Testis (tissue), 3 donors: ENCODE results near the gene HES5. TPM values are rescaled to one million over a fixed set of nuclear protein-coding genes. Genes with fewer than 3 reads are reported as not detected.

Experiments
- DNase-seq: peaks from one replicate; pipeline ENCODE4 v3.0.0-alpha.2; 2019
- H3K27ac ChIP-seq, 2 donors: fragments of 200-600 bp; sonication (generic); one replicate each; pipeline ENCODE4 v1.5.1; 2019
- H3K27me3 ChIP-seq: fragments of 200-600 bp; sonication (generic); one replicate; pipeline ENCODE4 v1.5.1; 2019
- H3K36me3 ChIP-seq: fragments of 200-600 bp; sonication (generic); one replicate; pipeline ENCODE4 v1.5.1; 2017; ENCODE audit warnings: low read depth; ENCODE audit errors: missing control alignments
- H3K4me1 ChIP-seq: fragments of 200-600 bp; sonication (generic); one replicate; pipeline ENCODE4 v1.5.1; 2019
- H3K4me3 ChIP-seq, 2 donors: fragments of 200-600 bp; sonication (generic); one replicate each; pipeline ENCODE4 v1.5.1; 2017 to 2019
- H3K9me3 ChIP-seq: fragments of 200-600 bp; sonication (generic); one replicate; pipeline ENCODE4 v1.5.1; 2017
- POLR2A ChIP-seq: fragments of 450-650 bp; IDR thresholded peaks from one replicate; pipeline ENCODE4 v1.6.1; 2017; ENCODE audit warnings: antibody characterized with exemption, mild to moderate bottlenecking, moderate library complexity
- WGBS, 2 donors: methylation state at CpG; one replicate each; pipeline ENCODE4 v1.1.5; 2018; 5-methylcytosine and 5-hydroxymethylcytosine counted together
- intact Hi-C: fragments of 100-400 bp; cut with DNase I; formaldehyde crosslinking; loops from one replicate; pipeline ENCODE4 v1.15.1; 2023; ENCODE audit warnings: low total_unique reads
- polyA plus RNA-seq: library from polyadenylated mRNA; stranded (reverse); fragments of 350-450 nt; fragmentation: Illumina TruSeq; extraction: RNeasy Lipid Tissue Mini Kit (QIAGEN cat#74804); gene quantifications from one replicate; pipeline ENCODE4 v1.2.3, GENCODE V29; 2014; ENCODE audit warnings: low read depth, low replicate concordance; ENCODE audit not compliant: insufficient read depth
- total RNA-seq, 2 donors: library from RNA; depleted of rRNA; stranded (reverse); fragments of >200 nt; gene quantifications; one replicate each; pipeline ENCODE4 v1.2.3, GENCODE V29; 2016
- TF ChIP-seq, protein P1 (sequence below), 3 experiments: fragments of 450-650 bp in 2 of 3; fragments of 200-600 bp in 1 of 3; sonication (generic) in 1 of 3; IDR thresholded peaks; one replicate each; pipeline ENCODE4 v1.5.1; 2016 to 2019; ENCODE audit warnings: antibody characterized with exemption in 3 of 3, mild to moderate bottlenecking in 2 of 3, moderate library complexity in 1 of 3

The HES5 gene
- total and polyA plus RNA-seq, 3 donors from 2014 or later, result 1.1 to 4.2 (median 2.8) TPM

DNA sequence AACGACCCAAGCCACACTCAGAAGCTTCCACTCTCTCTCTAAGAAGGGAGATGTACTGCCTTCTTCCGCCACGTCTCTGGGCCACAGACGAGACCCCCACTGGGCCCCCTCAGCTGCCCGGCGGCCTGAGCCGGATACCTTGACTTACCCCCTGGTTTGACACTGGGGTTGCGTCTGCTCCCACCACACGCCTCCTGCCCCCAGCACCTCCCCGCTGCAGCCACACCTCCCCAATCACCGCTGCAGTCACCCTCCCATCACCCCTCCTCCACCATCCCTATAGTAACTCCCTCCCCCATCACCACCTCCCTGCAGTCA lies 14.3 kb downstream of the HES5 start:
- Histone ChIP-seq H3K36me3 (peaks cover 2% of the 10 kb centered on the region), H3K4me1 (no peaks in the 10 kb centered on the region), H3K4me3 (no peak overlapping the region), H3K9me3 (no peaks in the 10 kb centered on the region), H3K27ac (no peak overlapping the region), H3K27me3 (no peaks in the 10 kb centered on the region)
- intact Hi-C loops, result no loop called here
- no peak for DNase-seq
- TF ChIP-seq POLR2A, result no peak
- TF ChIP-seq, protein P1, sequence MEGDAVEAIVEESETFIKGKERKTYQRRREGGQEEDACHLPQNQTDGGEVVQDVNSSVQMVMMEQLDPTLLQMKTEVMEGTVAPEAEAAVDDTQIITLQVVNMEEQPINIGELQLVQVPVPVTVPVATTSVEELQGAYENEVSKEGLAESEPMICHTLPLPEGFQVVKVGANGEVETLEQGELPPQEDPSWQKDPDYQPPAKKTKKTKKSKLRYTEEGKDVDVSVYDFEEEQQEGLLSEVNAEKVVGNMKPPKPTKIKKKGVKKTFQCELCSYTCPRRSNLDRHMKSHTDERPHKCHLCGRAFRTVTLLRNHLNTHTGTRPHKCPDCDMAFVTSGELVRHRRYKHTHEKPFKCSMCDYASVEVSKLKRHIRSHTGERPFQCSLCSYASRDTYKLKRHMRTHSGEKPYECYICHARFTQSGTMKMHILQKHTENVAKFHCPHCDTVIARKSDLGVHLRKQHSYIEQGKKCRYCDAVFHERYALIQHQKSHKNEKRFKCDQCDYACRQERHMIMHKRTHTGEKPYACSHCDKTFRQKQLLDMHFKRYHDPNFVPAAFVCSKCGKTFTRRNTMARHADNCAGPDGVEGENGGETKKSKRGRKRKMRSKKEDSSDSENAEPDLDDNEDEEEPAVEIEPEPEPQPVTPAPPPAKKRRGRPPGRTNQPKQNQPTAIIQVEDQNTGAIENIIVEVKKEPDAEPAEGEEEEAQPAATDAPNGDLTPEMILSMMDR (IDR thresholded peaks at IDR 0.05), result no peak
- WGBS, 2 donors, result 92 to 95% methylated on average over 9 to 11 of the region's 11 CpGs

DNA sequence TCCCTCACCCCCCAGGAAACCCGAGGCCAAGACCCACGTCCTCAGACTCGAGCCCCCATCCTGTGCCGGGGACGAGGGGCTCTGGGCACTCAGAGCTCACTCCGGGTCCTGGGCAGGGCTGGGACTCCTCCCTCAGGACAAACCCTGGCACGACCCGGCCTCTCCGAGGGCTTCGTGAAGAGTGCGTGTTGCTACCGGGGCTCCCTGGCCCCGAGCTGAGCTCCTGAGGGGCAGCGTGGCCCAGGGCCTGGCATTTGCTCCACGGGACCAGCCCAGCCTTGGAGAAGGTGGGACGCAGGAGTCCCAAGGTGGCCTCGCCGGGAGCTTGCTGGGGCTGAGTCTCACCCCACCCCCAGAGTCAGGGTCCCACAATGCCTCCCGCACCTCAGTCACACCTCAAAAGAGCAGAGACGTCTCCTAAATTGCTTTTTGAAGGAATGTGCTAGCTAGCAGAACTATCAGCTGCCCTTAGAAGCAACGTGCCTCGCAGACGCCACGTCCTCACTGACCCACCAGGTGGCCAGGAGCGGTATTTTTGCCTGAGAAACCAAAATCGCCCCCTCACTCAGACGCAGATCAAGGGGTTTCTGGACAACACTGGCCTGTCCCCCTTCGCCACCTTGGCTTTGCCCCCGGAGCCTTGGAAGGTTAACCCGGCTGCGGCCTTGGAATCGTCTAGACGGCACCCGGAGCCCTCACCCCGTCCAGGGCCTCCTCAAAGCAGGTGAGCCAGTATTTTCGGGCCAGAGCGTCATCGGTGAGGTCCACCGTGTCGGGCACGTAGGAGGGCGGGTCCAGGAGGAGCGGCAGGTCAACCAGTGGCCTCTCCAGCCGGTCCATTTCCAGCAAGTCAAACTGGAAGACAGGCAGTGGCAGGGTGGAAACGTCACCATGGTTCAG lies 14.9 kb downstream of the HES5 start:
- no peak for DNase-seq
- WGBS, 2 donors, result 91 to 92% methylated on average over 20 to 45 of the region's 45 CpGs
- intact Hi-C loops, result no loop called here
- H3K4me1 ChIP-seq, result no peaks in the 10 kb centered on the region
- no peaks in the 10 kb centered on the region for H3K27me3 ChIP-seq
- H3K9me3 ChIP-seq, result no peaks in the 10 kb centered on the region
- H3K4me3 ChIP-seq, result no peak overlapping the region
- TF ChIP-seq POLR2A, result no peak
- TF ChIP-seq, protein P1 (IDR thresholded peaks at IDR 0.05), result no peak
- H3K36me3 ChIP-seq, result peaks cover 2% of the 10 kb centered on the region
- no peak overlapping the region for H3K27ac ChIP-seq

DNA sequence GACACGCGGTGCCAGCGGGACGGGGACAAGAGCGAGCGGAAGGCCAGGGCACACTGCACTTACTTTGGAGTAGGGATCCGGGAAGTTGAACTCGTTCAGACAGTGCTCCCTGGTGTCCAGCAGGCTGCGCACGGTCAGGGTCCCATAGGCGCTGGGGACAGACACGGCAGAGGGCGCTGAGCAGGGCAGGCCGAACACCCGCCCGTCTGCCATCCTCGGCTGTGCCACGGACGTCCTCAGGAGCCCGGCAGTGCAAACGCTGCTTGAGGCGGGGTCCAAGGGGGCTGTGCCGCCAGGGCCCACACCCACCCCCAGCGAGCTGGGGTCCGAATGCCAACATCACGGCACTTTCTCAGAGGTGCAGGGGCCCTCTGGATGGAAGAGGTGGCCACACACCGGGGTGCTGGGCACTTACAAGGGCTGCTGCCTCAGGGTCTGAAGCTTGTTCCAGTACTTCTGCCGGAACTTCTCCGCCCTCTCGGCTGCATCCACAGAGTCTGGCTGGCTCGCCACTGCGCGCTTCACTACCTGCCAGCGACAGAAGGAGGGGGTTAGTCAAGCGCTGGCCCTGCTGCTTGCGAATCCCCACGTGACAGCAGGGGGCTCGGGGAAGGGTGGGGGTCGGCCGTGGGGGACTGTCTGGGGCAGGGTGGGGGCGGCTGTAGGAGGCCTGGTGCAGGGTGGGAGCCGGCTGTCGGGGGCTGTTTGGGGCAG lies 16.0 kb downstream of the HES5 start:
- Histone ChIP-seq H3K9me3 (no peaks in the 10 kb centered on the region), H3K36me3 (peaks cover 2% of the 10 kb centered on the region), H3K27me3 (no peaks in the 10 kb centered on the region), H3K4me1 (no peaks in the 10 kb centered on the region), H3K27ac (no peak overlapping the region), H3K4me3 (no peak overlapping the region)
- no peak for DNase-seq
- intact Hi-C loops, result no loop called here
- no peak for TF ChIP-seq POLR2A
- TF ChIP-seq, protein P1 (IDR thresholded peaks at IDR 0.05), result no peak
- WGBS, 2 donors, result 93 to 95% methylated on average over 11 to 40 of the region's 43 CpGs

DNA sequence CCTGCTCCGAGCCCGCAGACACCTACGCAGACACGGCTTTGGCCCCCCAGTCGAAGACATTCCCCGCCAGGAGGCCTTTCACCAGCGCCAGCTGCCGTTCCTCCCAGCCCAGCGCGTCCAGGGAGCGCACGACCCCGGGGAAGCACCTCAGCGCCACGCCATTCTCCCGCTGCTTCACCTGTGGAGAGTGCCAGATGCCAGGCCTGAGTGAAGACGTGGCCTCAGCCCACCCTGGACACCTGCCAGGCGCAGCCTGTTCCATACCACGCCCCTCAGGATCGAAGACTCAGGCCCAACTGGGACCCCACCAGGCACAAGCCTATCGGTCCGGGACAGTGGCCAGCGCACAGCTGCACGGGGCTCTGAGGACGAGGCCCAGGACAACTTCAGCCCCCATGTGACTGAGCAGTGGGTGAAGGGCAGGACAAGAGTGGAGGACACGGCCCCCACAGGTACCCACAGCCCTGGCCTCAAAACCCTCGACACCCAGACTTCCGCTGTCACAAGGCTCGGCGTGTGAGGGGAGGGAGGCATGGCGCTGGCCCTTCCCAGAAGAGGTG lies 17.1 kb downstream of the HES5 start:
- no peaks in the 10 kb centered on the region for H3K4me1 ChIP-seq

More for the DNA sequence above, 17.1 kb downstream of the HES5 start:
- Histone ChIP-seq H3K27me3 (no peaks in the 10 kb centered on the region), H3K9me3 (no peaks in the 10 kb centered on the region), H3K36me3 (no peaks in the 10 kb centered on the region), H3K27ac (no peak overlapping the region), H3K4me3 (no peak overlapping the region)
- WGBS, 2 donors, result 86 to 88% methylated on average over 14 to 31 of the region's 31 CpGs
- no peak for DNase-seq
- TF ChIP-seq, protein P1 (IDR thresholded peaks at IDR 0.05), result no peak
- TF ChIP-seq POLR2A, result no peak
- intact Hi-C loops, result no loop called here
